Measurements from ENCODE around the gene DAO.
A peak's percentile ranks its signal among the peaks of the same experiment; 100 is the strongest.
"Not testable (repeated sequence)": the region's sequence is repeated elsewhere in the genome, so short reads cannot be mapped to it uniquely, and the experiment has no call there.

The DAO gene

DNA sequence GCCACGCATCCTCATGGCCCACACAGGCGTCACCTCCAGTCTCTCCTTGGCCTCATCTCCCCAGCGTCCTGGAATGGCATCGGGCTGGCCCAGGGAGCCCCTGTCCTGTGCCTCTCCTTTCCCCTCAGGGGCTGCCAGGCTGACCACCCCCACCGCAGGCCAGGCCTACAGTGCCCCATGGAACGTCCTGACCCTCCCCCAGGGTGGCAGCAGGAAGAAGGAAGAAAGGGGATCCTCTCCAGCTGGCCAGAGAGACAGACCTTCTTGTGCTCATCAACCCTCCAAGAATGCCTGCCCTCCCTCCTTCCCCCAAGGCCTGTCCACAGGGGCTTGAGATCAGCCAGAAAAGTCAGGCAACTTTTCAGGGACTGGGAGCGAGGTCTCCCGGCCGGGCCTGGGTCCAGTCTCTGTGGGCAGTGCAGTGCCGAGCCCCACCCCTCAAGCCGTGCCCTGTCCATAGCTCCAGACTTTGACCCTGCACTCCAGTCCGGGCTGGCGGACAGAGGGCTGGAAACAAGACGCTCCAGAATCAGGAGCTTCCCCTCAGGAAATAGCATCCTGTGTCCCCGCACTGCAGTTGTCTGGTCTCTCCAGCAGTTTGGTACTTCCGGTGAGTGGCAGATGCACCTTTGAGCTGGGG, at the start of gene DAO:
DAO (plus strand) TSS at position 478 of the 640 bp plus-strand sequence. CDS start 4,915 bp downstream, outside the sequence.
- DNase-seq = no peak

GRCh38 chr12:108831309-108831991, 48.4 kb upstream of the DAO start:
- DNase-seq = no peak

- DNase-seq = no peak
Measured at GRCh38 chr12:108832208-108832607, 47.7 kb upstream of the DAO start.

DNA sequence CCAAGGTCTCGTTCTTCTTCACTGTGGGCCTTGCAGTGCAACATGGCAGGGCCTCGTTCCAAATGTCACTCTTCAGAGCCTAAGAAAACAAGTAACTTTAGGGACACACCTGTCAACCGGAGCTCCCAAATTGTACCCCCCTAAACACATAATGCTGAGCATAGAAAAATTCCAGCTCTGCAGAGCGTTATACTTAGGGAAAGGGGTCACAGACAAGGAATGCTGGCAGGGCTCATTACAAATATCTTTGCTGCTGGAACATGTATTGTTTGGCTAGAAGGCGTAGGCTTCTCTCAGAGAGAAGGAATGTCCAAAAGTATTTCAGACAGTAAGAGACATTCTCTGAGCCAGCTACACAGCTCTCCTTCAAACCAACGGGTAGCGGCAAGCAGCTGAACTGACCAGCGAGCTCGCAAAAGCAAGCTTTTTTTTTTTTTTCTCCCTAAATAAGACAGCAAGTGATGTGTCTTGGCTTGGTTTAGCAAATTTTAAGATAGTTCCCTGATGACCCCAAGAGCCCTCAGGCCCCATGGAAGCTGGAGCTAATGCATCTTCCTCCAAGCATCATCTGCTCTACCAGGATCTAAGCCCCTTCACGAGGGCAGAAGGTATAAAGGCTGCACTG, 47.0 kb upstream of the DAO start:
- DNase-seq = no peak

DNA sequence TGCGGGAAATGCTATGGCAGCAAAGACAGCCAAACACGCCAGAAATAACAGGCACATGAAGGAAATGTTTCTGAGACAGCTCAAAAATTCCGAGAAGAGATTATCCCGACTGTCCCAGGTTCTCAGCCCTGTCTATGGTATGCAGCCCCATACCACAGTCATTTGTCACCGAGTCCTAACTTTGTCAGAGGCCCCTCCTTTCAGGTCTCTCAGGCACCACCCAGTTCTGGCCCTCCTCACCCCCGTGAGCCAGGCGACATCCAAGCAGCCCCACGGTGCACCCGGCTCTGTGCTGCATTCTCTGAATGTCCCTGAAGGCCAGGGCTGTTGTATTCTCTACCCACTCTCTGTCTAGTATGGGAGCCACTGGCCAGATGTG, 46.5 kb upstream of the DAO start:
- no peak for DNase-seq

- DNase-seq = no peak
Measured at GRCh38 chr12:108833757-108834472, 46.0 kb upstream of the DAO start.

- DNase-seq = no peak
Measured at GRCh38 chr12:108835860-108836634, 43.8 kb upstream of the DAO start.

GRCh38 chr12:108837239-108837638, 42.7 kb upstream of the DAO start:
- DNase-seq = no peak

DNA sequence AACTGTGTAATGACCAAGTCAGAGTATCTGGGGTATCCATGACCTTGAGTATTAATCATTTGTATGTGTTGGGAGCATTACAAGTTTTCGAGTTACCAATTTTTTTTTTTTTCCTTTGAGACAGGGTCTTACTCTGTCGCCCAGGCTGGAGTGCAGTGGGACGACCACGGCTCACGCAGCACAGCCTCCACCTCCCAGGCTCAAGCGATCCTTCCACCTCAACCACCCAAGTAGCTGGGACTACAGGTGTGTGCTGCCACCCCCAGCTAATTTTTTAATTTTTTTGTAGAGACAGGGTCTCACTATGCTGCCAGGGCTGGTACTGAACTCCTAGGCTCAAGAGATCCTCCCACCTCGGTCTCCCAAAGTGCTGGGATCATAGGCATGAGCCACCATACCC, 42.2 kb upstream of the DAO start:
- no peak for DNase-seq

DNA sequence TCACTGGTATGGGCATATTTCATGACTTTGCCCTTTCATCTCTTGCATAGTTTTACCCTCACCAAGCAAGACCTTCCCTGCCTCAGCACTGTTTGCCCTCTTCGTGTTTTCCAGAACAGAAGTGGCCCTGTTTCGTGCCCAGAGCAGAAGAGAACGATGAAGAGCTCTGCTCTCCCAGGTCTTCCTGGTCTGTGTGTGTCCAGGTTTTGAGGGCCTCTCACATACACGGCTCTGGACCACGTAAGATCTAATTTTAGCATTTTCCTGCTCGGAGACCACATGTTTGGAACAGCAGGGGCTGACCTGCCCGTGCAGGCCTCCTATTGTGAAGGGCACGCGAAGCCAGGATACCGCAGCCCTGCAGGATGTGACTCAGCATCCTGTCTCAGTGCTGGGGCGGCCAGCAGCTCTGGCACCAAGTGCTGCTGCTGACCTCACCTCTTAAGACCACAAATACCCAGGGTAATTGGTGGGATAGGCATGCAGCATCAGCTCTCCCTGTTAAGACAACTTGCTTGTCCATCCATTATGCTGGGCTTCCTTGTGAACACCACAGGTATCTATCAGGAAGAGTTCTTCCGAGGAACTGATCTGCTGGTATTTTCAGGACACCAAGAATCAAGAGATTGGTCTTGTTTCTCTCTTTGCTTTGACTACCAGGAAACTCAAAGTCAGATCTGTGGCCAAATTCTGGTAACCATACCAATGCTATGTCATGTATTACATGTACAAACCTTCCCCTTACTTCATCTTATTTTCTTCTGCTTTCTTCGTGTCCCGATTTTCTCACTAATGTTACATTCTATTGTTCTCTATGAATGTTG, 41.5 kb upstream of the DAO start:
- DNase-seq = peak; percentile 86

DNA sequence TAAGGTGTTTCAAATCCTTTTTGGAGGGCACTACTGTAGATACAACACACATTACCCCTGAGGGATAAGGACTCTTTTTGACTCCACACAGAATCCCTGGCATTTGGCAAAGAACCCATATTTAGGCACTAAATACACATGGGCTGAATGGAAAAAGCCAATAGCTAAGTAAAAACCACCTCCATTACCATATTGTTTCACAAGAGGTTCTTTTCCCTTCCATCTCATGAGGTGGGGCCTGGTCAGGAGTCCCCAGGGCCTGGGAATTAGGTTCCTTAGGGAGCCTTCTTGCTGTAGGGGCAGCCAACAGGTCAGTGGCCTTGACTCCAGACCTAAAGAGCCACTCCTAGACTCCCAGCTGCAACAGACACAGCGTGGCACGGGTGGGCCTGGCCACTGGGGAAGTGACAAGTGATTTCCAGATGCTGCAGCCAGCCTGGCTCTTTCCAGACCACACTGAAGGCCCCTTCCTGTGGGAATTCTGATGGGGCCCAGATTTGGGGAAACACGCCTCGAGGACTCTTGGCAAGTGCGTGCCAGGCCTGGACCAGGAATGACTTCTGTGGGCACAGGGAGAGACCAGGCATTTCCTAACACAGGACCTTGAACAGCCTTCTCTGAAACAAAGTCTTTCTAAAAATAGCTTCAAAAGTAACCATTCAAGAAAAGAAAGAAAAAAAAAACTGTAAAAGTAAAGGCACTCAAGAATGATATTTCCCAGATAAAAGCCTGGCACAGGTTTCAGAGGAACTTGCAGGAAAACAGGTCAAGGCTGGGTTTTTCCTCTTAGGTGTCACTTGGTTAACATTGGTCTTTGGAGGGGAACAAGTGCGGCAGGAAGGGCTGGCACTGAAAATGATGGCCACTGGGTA, 40.6 kb upstream of the DAO start:
- DNase-seq = no peak

GRCh38 chr12:108839890-108840230, 40.0 kb upstream of the DAO start:
- no peak for DNase-seq

DNA sequence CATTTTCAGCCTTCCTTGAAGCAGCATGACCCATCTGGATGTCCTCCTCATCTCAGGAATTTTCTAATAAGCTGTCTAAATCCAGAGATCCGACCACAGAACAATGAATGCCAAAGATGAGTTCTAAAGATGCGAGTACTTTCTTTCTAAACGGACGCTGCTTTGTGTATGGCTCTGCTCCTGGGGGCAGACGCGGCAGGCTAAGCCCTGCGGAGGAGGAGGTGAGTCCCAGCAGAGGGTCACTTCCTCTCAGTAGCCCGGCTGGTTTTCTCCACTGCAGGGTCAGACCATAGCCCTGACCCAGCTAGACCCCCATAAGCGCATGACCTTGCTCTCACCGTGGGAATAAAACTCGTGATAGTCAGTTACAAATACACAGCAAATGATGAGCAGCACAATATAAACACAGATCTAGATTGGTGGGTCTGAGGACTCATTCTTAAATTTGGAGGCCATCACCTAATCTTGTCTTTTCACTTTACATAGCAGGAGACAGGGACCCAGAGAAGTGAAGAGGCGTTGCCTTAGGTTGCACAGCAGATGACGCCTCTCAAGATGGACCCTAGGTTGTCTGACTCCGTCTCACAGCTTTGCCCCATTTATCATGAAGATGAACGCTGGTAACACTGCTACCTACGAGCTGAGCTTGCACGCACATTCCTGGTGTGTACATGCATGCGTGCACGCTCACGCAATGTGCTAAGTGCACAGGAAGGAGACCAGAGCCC, 39.1 kb upstream of the DAO start:
- DNase-seq = no peak

- not testable (repeated sequence) for DNase-seq
Measured at GRCh38 chr12:108841825-108842224, 38.1 kb upstream of the DAO start.

DNA sequence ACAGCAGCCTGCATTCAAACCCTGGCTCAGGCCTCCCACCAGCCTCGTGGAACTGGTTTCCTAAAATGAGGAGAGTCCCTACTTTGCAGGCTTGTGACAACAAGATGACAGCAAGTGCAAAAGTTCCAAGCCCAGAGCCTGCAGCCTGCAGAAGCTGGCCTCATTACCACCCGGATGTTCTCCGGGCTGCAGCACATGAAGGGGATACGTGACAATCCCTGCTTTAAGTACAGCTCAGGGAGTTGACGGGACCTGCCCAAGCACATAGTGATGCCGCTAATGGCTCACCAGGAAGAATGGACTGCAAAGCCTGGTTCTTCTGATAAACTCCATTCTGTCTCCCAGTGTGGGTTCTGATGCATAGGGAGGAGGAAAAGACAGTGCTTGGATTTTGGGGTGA, 37.5 kb upstream of the DAO start:
- DNase-seq = no peak

DNA sequence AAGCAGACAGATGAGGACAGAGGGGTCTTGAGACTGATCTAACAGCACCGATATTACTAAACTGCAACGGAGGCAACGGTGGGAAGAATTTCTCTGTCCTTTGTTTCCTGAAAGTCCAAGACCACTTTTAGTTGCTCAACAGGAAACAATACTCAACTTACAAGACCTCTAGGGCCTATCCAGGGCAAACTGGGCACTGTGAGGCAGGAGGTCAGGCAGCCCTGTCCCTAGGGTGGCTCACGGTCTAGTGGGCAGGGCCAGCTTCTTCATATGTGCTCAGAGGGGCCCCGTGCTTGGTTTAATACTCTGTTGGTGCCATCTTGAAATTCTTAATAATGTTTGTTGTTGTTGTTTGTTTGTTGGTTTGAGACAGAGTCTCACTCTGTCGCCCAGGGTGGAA, 36.7 kb upstream of the DAO start:
- no peak for DNase-seq

DNA sequence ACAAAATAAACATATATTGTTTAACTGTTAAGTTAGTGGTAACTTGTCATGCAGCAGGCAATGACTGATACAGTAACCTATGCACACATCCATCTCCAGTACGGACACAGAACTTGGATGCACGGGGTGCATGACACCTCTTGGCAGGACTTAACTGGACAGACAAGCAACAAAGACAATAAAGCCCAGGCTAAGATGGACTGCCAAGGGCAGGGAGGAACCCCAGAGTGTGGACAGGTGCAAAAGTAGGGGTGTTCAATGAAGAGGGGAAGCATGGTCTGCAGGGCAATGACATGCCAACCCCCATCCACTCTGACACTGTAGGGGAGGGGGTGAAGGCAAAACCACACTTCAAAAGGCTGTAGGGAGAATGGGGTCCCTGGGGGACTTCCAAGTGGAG, 34.2 kb upstream of the DAO start:
- no peak for DNase-seq

- DNase-seq = no peak
Measured at GRCh38 chr12:108846290-108846701, 33.6 kb upstream of the DAO start.

- DNase-seq = no peak
Measured at GRCh38 chr12:108847705-108848104, 32.2 kb upstream of the DAO start.

DNA sequence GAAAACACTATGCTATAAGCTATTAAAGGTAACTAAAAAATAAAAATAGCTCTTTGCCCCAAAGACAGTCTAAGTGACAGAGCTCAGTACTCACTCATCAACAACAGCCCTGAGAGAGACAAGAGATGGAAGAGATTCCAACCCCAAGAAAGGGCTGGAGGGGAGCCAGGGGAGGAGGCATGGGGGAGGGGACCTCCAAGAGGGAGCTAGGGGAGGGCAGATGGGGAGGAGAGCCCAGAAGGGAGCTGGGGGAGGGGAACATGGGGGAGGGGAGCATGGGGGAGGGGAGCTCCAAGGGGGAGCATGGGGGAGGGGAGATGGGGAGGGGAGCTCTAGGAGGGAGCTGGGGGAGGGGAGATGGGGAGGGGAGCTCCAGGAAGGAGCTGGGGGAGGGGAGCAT, 30.2 kb upstream of the DAO start:
- no peak for DNase-seq
